ENCODE results near the gene APOA1.

DNA sequence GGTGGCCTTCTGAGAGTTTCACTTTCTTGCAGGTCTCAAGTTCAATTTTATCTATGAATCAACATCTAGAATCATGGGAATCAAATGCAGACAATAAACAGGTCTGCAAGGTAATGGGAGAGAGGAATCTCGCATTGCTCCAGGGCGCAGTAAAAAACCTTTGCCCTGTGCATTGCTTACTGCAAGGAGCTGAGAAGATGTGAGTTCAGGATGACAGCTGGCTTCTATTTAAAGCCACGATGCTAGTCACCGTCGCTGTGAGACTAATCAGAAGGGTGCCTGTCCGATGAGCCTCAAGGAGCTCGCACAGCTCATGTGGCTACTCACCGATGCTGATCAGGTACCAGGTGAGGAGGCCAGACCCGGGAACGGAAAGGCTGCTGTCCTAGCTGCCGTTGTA, 30.2 kb upstream of the APOA1 start:
- no peak for TF ChIP-seq POLR2A (IDR thresholded peaks at IDR 0.05; ENCODE audit: low read length)
- no peak for TF ChIP-seq GATA1 (IDR thresholded peaks at IDR 0.05; ENCODE audit: low read depth, low read length)
